ENCODE data around the gene CCDC78. TPM values are rescaled to one million over a fixed set of nuclear protein-coding genes. Genes with fewer than 3 reads are reported as not detected.

The CCDC78 gene
- total and polyA plus RNA-seq, 2 experiments from 2014 or later, result 10.5 to 12.6 TPM

- Mint-ChIP-seq H3K4me1 (no peaks in the 10 kb centered on the region; the same call in 1 of the 3 replicates), H3K36me3 (ENCODE audit: low read depth) (no peaks in the 10 kb centered on the region), H3K27me3 (ENCODE audit: insufficient read depth, low read depth, poor library complexity) (peaks cover 17% of the 10 kb centered on the region), H3K4me3 (no peak overlapping the region), H3K27ac (no peak overlapping the region), H3K9me3 (no peaks in the 10 kb centered on the region; the same call in 2 of the 3 replicates)
- no peak for DNase-seq (ENCODE audit: low spot score)
- H3K79me2 ChIP-seq (replicated peaks; ENCODE audit: insufficient read depth), result no peaks in the 10 kb centered on the region
- no peaks in the 10 kb centered on the region for H4K20me1 ChIP-seq (replicated peaks; ENCODE audit: insufficient read depth)
- H3K4me3 ChIP-seq, result no peak overlapping the region
- no peak for ATAC-seq
- TF ChIP-seq NANOG (IDR thresholded peaks at IDR 0.05; ENCODE audit: borderline replicate concordance) (no peak), CTCF (conservative IDR thresholded peaks at IDR 0.05; ENCODE audit: low read depth in 2 of 2) (no peak), REST (IDR thresholded peaks at IDR 0.05; ENCODE audit: unreplicated experiment) (no peak), ZNF331 (CRISPR knock-in tag; IDR thresholded peaks at IDR 0.05; ENCODE audit: low read depth) (no peak), JUNB (IDR thresholded peaks at IDR 0.05; ENCODE audit: unreplicated experiment) (no peak), ZNF462 (CRISPR knock-in tag; IDR thresholded peaks at IDR 0.05) (no peak), ZNF114 (CRISPR knock-in tag; IDR thresholded peaks at IDR 0.05) (no peak), CREB1 (CRISPR knock-in tag; IDR thresholded peaks at IDR 0.05; ENCODE audit: low read depth) (no peak), ETS1 (IDR thresholded peaks at IDR 0.05) (no peak), STAT1 (IDR thresholded peaks at IDR 0.05; ENCODE audit: unreplicated experiment) (no peak), POLR2AphosphoS5 (IDR thresholded peaks at IDR 0.05; ENCODE audit: low read depth) (no peak), EZH2phosphoT487 (IDR thresholded peaks at IDR 0.05; ENCODE audit: unreplicated experiment) (no peak), EZH2 (IDR thresholded peaks at IDR 0.05; ENCODE audit: low read depth, unreplicated experiment) (no peak)
- H3K27ac ChIP-seq (ENCODE audit: low read depth), result no peak overlapping the region
- H3K9me2 ChIP-seq (ENCODE audit: insufficient read depth), result no peaks in the 10 kb centered on the region
- no peaks in the 10 kb centered on the region for H3K4me1 ChIP-seq (ENCODE audit: insufficient read depth)
- H3K27me3 ChIP-seq (ENCODE audit: insufficient read depth), result no peaks in the 10 kb centered on the region
- H3K4me2 ChIP-seq, result no peak overlapping the region
- no peak overlapping the region for H2AFZ ChIP-seq
- 0 out of 2 replicates have a peak, but pooled peaks cover 3% of the 10 kb centered on the region for H3F3A ChIP-seq (replicated peaks; ENCODE audit: low read depth)
- H3K36me3 ChIP-seq (ENCODE audit: insufficient read depth), result no peaks in the 10 kb centered on the region
Observed at GRCh38 chr16:763369-764183, 37.3 kb upstream of the CCDC78 start.

All from GM23338 (cell line).